Heart right ventricle (tissue), 16 donors: Measurements from ENCODE around the gene ZNF337. TPM values are rescaled to one million over a fixed set of nuclear protein-coding genes. Genes with fewer than 3 reads are reported as not detected.
"Not testable (repeated sequence)": the region's sequence is repeated elsewhere in the genome, so short reads cannot be mapped to it uniquely, and the experiment has no call there.

Experiments
- ATAC-seq, 8 donors: fragments of 200-7000 bp; cut with Tn5 transposase; one replicate each; pipeline ENCODE4 v1.9.1; 2020; ENCODE audit warnings: mild to moderate bottlenecking in 8 of 8, moderate library complexity in 8 of 8, moderate number of reproducible peaks in 1 of 8
- DNase-seq, 2 donors: peaks; one replicate each; pipeline ENCODE4 v3.0.0-alpha.2; 2020
- H3K27ac ChIP-seq, 10 donors: fragments of 200-600 bp; sonication (generic) in 2 of 10; one replicate each; pipeline versions ENCODE4 v1.5.0 to v1.8.0; 2020 to 2022; ENCODE audit warnings: mild to moderate bottlenecking in 3 of 10
- H3K27me3 ChIP-seq, 7 donors: fragments of 200-600 bp; one replicate each; pipeline ENCODE4 v1.8.0; 2021 to 2022; ENCODE audit warnings: mild to moderate bottlenecking in 2 of 7
- H3K36me3 ChIP-seq, 9 donors: fragments of 200-600 bp; sonication (generic) in 1 of 9; one replicate each; pipeline versions ENCODE4 v1.5.0 to v1.8.0; 2020 to 2022; ENCODE audit warnings: mild to moderate bottlenecking in 2 of 9
- H3K4me1 ChIP-seq, 9 donors: fragments of 200-600 bp; sonication (generic) in 1 of 9; one replicate each; pipeline versions ENCODE4 v1.5.0 to v1.8.0; 2020 to 2022; ENCODE audit warnings: mild to moderate bottlenecking in 4 of 9
- H3K4me3 ChIP-seq, 10 donors: fragments of 200-600 bp; sonication (generic) in 2 of 10; one replicate each; pipeline versions ENCODE4 v1.5.0 to v1.8.0; 2020 to 2022; ENCODE audit warnings: mild to moderate bottlenecking in 7 of 10, moderate library complexity in 2 of 10
- H3K9me3 ChIP-seq, 11 donors: fragments of 200-600 bp in 10 of 11; sonication (generic) in 2 of 11; one replicate each; pipeline versions ENCODE4 v1.5.0 to v1.8.0; 2013 to 2022; ENCODE audit warnings: mild to moderate bottlenecking in 2 of 11, control low read depth in 1 of 11, moderate library complexity in 1 of 11
- CTCF ChIP-seq, 9 donors: fragments of 200-600 bp; sonication (generic) in 2 of 9; IDR thresholded peaks; one replicate each; pipeline versions ENCODE4 v1.5.0 to v1.8.0; 2021 to 2022; ENCODE audit warnings: antibody characterized with exemption in 9 of 9, mild to moderate bottlenecking in 5 of 9, moderate library complexity in 1 of 9
- WGBS, 2 donors: extraction: QIAGEN DNeasy Blood & Tissue Kit; methylation state at CpG; one replicate each; pipeline ENCODE4 v1.1.7; 2013; ENCODE audit warnings: inconsistent platforms in 1 of 2; 5-methylcytosine and 5-hydroxymethylcytosine counted together
- intact Hi-C, 10 donors: fragments of 100-400 bp; cut with DNase I; formaldehyde crosslinking; loops; one replicate each; pipeline versions ENCODE4 v1.11.1 to v1.14.2; 2022
- polyA plus RNA-seq, 2 donors: library from polyadenylated mRNA; stranded (reverse); fragments of 200-250 nt; gene quantifications; one replicate each; pipeline ENCODE4 v1.2.3, GENCODE V29; 2013
- total RNA-seq, 10 donors: library from RNA; stranded (reverse); fragmentation: NEBNext Ultra II Directional in 3 of 10; extraction: Animal tissue kit (Norgen Biotek cat#: 25700) in 3 of 10; gene quantifications; one replicate each; pipeline versions ENCODE4 v1.2.1 to v1.2.4, GENCODE V29; 2021 to 2023
- donor health status: Arrhythmogenic right ventricular cardiomyopathy.
- donor health status: ischemic (EF 13 %, LVEDD 7.1; RV severe dilation, severe dysfunction).
- donor health status: healthy with polysubstance abuse.
- donor health status: DM: no; HTN: yes; CAD: no.
- donor health status: DM: no; HTN: no; CAD: no.
- donor health status: ischemic (EF 25% LVEDD 6.9; RV normal size, moderate dysfunction).
- donor health status: ischemic (EF 25% LVEDD 5.7; RV mildly dilated, moderate dysfunction).
- donor health status: healthy.
- donor health status: DM: yes; HTN: yes; CAD: no.
- donor health status: Ischemic cardiomyopathy.
- donor health status: ischemic (EF 35%, LVEDD 5.7; RV mildly dilated, moderate dysfunction).
- donor health status: nonischemic (EF 11% LVEDD 7.7; RV severe dilation, severe dysfunction).
- donor health status: DM: yes; HTN: yes; CAD: no.
- donor health status: PGD.
- donor health status: ischemic (EF 29% LVEDD 5.4; RV normal size, mild dysfunction).
- donor health status: nonischemic (EF 23%, LVEDD 6.1; RV moderate dilation, normal function).

Gene ZNF337
- total and polyA plus RNA-seq, 12 donors, result 5.4 to 17.1 (median 7.4) TPM

- 75 to 76% methylated on average over 7 of the region's 7 CpGs for WGBS, 2 donors
Measured at GRCh38 chr20:25669826-25670422, 26.7 kb downstream of the ZNF337 start.

DNA sequence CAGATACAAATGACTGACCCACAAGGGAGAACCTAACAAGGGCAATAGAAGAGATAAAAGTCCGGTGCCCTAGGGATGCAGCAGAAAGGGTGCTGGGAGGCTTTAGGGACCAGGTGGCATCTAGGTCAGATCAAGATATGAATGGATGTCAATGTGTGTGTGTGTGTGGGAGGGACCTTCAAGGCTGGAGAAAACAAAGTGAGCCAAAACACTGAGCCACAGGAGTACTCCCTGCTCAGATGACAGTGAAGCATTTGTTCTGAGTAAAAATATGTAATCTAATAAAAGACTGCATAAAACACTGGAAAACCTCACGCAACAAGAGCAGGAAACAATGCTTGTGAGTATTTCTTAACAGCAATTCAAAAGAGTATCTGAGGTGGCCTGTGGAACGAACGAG is 28.2 kb downstream of the ZNF337 start:
- H3K36me3 ChIP-seq, result peaks cover 0 to 12% (median 5%) of the 10 kb centered on the region in 9 donors
- H3K4me1 ChIP-seq, result no peaks in the 10 kb centered on the region
- no peaks in the 10 kb centered on the region for H3K9me3 ChIP-seq
- no peak for ATAC-seq
- WGBS, 2 donors, result 78 to 85% methylated on average over 4 of the region's 4 CpGs
- intact Hi-C loops, result no loop called here
- no peak for TF ChIP-seq CTCF (IDR thresholded peaks at IDR 0.05)
- no peak overlapping the region for H3K4me3 ChIP-seq
- no peak overlapping the region for H3K27ac ChIP-seq
- no peaks in the 10 kb centered on the region for H3K27me3 ChIP-seq
- DNase-seq, result no peak

More at GRCh38 chr20:25669826-25670422, 26.7 kb downstream of the ZNF337 start:
- Histone ChIP-seq H3K9me3 (no peaks in the 10 kb centered on the region), H3K27ac (no peak overlapping the region), H3K36me3 (peaks cover 0 to 26% (median 18%) of the 10 kb centered on the region in 9 donors), H3K4me3 (no peak overlapping the region), H3K4me1 (no peaks in the 10 kb centered on the region), H3K27me3 (no peaks in the 10 kb centered on the region)
- DNase-seq (no peak), ATAC-seq (no peak)
- TF ChIP-seq CTCF (IDR thresholded peaks at IDR 0.05), result no peak
- intact Hi-C loops, result no loop called here

DNA sequence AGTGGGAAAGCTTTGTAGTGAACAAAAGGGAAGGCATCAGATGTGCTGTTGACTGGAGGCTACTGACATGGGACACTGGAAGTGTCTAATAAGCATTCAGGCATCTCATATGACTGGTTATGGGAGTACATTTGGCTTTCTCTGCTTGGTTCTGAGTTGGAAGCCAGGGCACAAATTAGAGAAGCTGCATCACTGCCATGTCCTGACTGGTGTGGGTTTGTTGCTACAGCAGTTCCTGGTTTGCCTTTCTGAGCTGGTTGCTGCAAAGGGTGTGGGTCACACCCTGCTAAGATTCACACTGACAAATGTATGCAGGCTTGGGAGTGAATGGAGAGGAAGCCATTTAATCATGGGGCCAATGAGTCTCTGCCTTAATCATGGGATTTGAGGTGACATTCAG is 36.7 kb downstream of the ZNF337 start:
- H3K4me1 ChIP-seq, result no peaks in the 10 kb centered on the region
- ATAC-seq (no peak), DNase-seq (no peak)
- no peak overlapping the region for H3K4me3 ChIP-seq
- no peaks in the 10 kb centered on the region for H3K9me3 ChIP-seq
- no peak for TF ChIP-seq CTCF (IDR thresholded peaks at IDR 0.05)
- H3K27ac ChIP-seq, result no peak overlapping the region
- no peaks in the 10 kb centered on the region for H3K36me3 ChIP-seq
- intact Hi-C loops, result no loop called here
- no peaks in the 10 kb centered on the region for H3K27me3 ChIP-seq

GRCh38 chr20:25654487-25654886 is 42.2 kb downstream of the ZNF337 start:
- intact Hi-C loops, result no loop called here

GRCh38 chr20:25652866-25653265 is 43.8 kb downstream of the ZNF337 start:
- H3K9me3 ChIP-seq, ATAC-seq, H3K4me3 ChIP-seq, H3K27me3 ChIP-seq, intact Hi-C loops, H3K36me3 ChIP-seq, H3K27ac ChIP-seq, DNase-seq, H3K4me1 ChIP-seq: not testable (repeated sequence)
- WGBS, 2 donors, result 94 to 99% methylated on average over 4 of the region's 4 CpGs

More at GRCh38 chr20:25654487-25654886, 42.2 kb downstream of the ZNF337 start:
- no peak for ATAC-seq
- Histone ChIP-seq H3K27ac (no peak overlapping the region), H3K27me3 (no peaks in the 10 kb centered on the region), H3K4me1 (no peaks in the 10 kb centered on the region), H3K9me3 (no peaks in the 10 kb centered on the region), H3K4me3 (no peak overlapping the region), H3K36me3 (no peaks in the 10 kb centered on the region)
- no peak for TF ChIP-seq CTCF (IDR thresholded peaks at IDR 0.05)
- no peak for DNase-seq
